Measurements from ENCODE around the gene MATR3.
"Not testable (repeated sequence)": the region's sequence is repeated elsewhere in the genome, so short reads cannot be mapped to it uniquely, and the experiment has no call there.

Gene MATR3

GRCh38 chr5:139297439-139298133, 4.0 kb downstream of the MATR3 start:
- DNase-seq (ENCODE audit: low spot score), result no peak

- DNase-seq (ENCODE audit: low spot score), result no peak
These were observed 4.7 kb downstream of the MATR3 start for GRCh38 chr5:139298242-139298641.

GRCh38 chr5:139299486-139299885, 5.9 kb downstream of the MATR3 start:
- DNase-seq (ENCODE audit: low spot score), result no peak

- no peak for DNase-seq (ENCODE audit: low spot score)
These were observed 8.4 kb downstream of the MATR3 start for GRCh38 chr5:139301808-139302499.

GRCh38 chr5:139304391-139305324, 11.1 kb downstream of the MATR3 start:
- no peak for DNase-seq (ENCODE audit: low spot score)

GRCh38 chr5:139306197-139306596, 12.7 kb downstream of the MATR3 start:
- no peak for DNase-seq (ENCODE audit: low spot score)

- no peak for DNase-seq (ENCODE audit: low spot score)
These were observed 13.3 kb downstream of the MATR3 start for GRCh38 chr5:139306628-139307379.

- no peak for DNase-seq (ENCODE audit: low spot score)
These were observed 15.3 kb downstream of the MATR3 start for GRCh38 chr5:139308797-139309196.

GRCh38 chr5:139310715-139311186, 17.2 kb downstream of the MATR3 start:
- not testable (repeated sequence) for DNase-seq (ENCODE audit: low spot score)

- DNase-seq (ENCODE audit: low spot score), result no peak
These were observed 18.5 kb downstream of the MATR3 start for GRCh38 chr5:139312075-139312474.

- DNase-seq (ENCODE audit: low spot score), result no peak
These were observed 20.7 kb downstream of the MATR3 start for GRCh38 chr5:139314276-139314675.

GRCh38 chr5:139315056-139315615, 21.6 kb downstream of the MATR3 start:
- DNase-seq (ENCODE audit: low spot score), result no peak

GRCh38 chr5:139335811-139336210, 42.3 kb downstream of the MATR3 start:
- DNase-seq (ENCODE audit: low spot score), result no peak

GRCh38 chr5:139340051-139340450, 46.5 kb downstream of the MATR3 start:
- no peak for DNase-seq (ENCODE audit: low spot score)

- no peak for DNase-seq (ENCODE audit: low spot score)
These were observed 47.7 kb downstream of the MATR3 start for GRCh38 chr5:139341187-139341688.

GRCh38 chr5:139341689-139342422, 48.3 kb downstream of the MATR3 start, which contains the start of gene PAIP2:
Gene PAIP2 (plus strand): TSS chr5:139341854. CDS start chr5:139363785, 21,931 bp downstream.
- DNase-seq (ENCODE audit: low spot score), result peak; percentile 72

GRCh38 chr5:139342423-139342723, 48.8 kb downstream of the MATR3 start:
- DNase-seq (ENCODE audit: low spot score), result peak; percentile 63

GRCh38 chr5:139343476-139343875, 49.9 kb downstream of the MATR3 start:
- no peak for DNase-seq (ENCODE audit: low spot score)

GRCh38 chr5:139344177-139344576, 50.6 kb downstream of the MATR3 start:
- no peak for DNase-seq (ENCODE audit: low spot score)

- not testable (repeated sequence) for DNase-seq (ENCODE audit: low spot score)
These were observed 51.9 kb downstream of the MATR3 start for GRCh38 chr5:139345442-139345841.

All from HuH-7.5 (cell line).